Testis (tissue), 2 donors: Measurements from ENCODE around the gene NOSIP.

ENCODE experiments used
- CTCF ChIP-seq, 3 experiments: fragments of 450-650 bp in 2 of 3; fragments of 200-600 bp in 1 of 3; sonication (generic) in 1 of 3; IDR thresholded peaks; one replicate each; pipeline ENCODE4 v1.5.1; 2016 to 2019; ENCODE audit warnings: antibody characterized with exemption in 3 of 3, mild to moderate bottlenecking in 2 of 3, moderate library complexity in 1 of 3
- POLR2A ChIP-seq: fragments of 450-650 bp; IDR thresholded peaks from one replicate; pipeline ENCODE4 v1.6.1; 2017; ENCODE audit warnings: antibody characterized with exemption, mild to moderate bottlenecking, moderate library complexity

DNA sequence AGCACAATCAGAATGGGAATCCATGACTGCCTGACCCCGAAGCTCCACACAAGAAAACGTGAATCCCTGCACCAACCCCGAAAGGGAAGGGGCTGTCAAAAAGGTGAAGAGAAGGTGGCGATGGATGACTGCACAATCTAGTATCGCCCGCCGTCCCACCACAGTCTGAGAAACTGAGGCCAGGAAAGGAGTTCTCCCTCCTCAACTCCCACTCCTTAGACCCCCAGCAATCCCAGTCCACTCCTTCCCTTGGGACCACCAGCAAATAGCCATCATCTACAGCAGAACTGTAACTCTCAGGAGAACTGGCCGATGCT, 451 bp downstream of the NOSIP start:
- TF ChIP-seq CTCF (IDR thresholded peaks at IDR 0.05) = no peak
- TF ChIP-seq POLR2A = no peak
